ENCODE data around the gene PREX1. TPM values are rescaled to one million over a fixed set of nuclear protein-coding genes. Genes with fewer than 3 reads are reported as not detected.
"Not testable (repeated sequence)": the region's sequence is repeated elsewhere in the genome, so short reads cannot be mapped to it uniquely, and the experiment has no call there.

PREX1 gene
- total RNA-seq, 1 experiment from 2014 or later = 0.10 TPM

DNA sequence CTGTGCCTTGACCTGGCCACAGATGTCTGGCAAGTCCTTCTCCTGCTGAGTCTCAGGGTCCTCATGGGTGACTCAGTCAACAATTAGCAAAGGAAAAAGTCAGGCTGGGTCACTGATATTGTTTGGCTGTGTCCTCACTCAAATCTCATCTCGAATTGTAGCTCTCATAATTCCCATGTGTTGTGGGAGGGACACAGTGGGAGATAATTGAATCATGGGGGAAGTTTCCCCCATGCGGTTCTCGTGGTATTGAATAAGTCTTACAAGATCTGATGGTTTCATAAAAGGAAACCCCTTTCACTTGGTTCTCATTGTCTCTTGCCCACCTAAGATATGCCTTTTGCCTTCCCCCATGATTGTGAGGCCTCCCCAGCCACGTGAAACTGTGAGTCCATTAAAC lies 45.7 kb downstream of the PREX1 start:
- no peak for DNase-seq (ENCODE audit: extremely low read depth, low read depth)

DNA sequence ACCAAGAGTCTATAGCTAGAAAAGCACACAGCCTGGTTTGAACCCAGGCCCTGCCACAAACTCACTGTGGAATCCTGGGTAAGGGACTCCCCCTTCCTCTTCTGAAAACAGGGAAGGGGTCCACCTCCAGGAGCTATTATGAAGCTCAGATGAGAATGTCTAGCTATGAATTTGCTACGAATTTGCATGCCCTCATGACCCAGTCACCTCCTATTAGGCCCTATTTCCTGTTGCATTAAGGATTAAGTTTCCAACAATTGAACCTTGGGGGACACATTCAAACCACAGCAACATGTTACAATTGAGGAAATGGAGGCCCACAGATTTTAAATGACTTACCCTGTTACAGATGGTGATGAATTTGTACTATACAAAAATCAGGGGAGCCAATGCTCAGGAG lies 46.2 kb downstream of the PREX1 start:
- no peak for DNase-seq (ENCODE audit: extremely low read depth, low read depth)

GRCh38 chr20:48779435-48779834 lies 48.4 kb downstream of the PREX1 start:
- DNase-seq (ENCODE audit: extremely low read depth, low read depth) = no peak

DNA sequence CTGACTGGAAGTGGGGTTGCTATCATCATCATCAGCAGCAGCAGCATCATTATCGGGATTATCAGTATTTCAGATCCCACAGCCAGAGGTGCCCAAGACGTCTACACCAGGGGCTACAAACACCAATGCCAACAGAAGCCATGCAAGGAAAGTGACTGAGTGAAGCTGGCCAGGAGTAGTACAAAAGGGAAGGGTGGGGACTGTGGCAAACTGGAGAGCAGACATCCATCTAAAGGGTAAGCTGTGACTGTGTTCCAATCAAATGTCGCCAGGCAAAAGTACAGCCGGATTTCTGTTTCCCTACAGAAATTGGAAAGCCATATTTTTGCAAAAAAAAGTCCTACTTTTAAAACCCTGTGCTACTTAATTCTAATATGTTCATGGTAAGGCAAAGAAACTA lies 50.0 kb downstream of the PREX1 start:
- DNase-seq (ENCODE audit: extremely low read depth, low read depth) = no peak

DNA sequence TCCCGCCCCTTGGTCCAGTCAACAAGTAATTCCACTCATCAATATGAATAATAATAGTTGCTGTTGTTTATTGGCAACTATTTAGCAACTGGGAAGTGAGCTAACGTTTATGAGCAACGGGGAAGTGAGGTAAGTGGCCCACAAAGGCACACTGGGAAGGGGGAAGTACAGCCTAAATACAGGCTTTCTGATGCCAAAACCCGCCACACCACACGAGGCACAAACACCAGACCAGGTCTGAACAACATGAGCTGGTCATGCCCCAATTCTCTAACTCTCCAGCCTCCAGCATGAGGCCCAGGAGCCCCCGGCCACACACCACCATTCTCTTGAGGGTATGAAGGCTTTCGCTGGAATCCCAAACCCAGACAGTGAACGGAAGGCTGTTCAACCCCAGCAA lies 50.8 kb downstream of the PREX1 start:
- no peak for DNase-seq (ENCODE audit: extremely low read depth, low read depth)

DNA sequence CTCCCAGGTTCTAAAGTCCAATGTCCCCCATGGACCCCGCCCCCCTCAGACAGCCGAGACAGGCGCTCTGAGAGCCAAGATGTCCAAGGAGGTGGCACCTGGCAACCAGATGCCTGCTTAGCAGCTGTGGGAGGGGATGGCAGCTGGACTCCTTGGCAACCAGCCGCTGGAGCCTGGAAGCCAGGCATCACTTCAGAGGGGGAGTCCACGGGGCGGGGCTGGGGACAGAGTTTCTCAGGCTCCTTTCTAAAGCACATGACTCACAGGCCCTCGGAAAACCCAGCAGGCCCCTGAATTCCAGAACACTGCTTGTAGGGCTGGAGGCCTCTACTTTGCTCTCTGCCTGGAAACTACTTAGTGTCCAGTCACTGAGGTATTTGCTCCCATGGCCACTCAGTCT lies 51.5 kb downstream of the PREX1 start:
- no peak for DNase-seq (ENCODE audit: extremely low read depth, low read depth)

- not testable (repeated sequence) for DNase-seq (ENCODE audit: extremely low read depth, low read depth)
These were observed 52.3 kb downstream of the PREX1 start for GRCh38 chr20:48775545-48775944.

- DNase-seq (ENCODE audit: extremely low read depth, low read depth) = no peak
These were observed 53.1 kb downstream of the PREX1 start for GRCh38 chr20:48774696-48775095.

- DNase-seq (ENCODE audit: extremely low read depth, low read depth) = no peak
These were observed 53.9 kb downstream of the PREX1 start for GRCh38 chr20:48773837-48774418.

- DNase-seq (ENCODE audit: extremely low read depth, low read depth) = no peak
These were observed 55.4 kb downstream of the PREX1 start for GRCh38 chr20:48772183-48772976.

GRCh38 chr20:48771542-48771941 lies 56.3 kb downstream of the PREX1 start:
- DNase-seq (ENCODE audit: extremely low read depth, low read depth) = no peak

GRCh38 chr20:48770700-48771442 lies 56.9 kb downstream of the PREX1 start:
- DNase-seq (ENCODE audit: extremely low read depth, low read depth) = no peak

DNA sequence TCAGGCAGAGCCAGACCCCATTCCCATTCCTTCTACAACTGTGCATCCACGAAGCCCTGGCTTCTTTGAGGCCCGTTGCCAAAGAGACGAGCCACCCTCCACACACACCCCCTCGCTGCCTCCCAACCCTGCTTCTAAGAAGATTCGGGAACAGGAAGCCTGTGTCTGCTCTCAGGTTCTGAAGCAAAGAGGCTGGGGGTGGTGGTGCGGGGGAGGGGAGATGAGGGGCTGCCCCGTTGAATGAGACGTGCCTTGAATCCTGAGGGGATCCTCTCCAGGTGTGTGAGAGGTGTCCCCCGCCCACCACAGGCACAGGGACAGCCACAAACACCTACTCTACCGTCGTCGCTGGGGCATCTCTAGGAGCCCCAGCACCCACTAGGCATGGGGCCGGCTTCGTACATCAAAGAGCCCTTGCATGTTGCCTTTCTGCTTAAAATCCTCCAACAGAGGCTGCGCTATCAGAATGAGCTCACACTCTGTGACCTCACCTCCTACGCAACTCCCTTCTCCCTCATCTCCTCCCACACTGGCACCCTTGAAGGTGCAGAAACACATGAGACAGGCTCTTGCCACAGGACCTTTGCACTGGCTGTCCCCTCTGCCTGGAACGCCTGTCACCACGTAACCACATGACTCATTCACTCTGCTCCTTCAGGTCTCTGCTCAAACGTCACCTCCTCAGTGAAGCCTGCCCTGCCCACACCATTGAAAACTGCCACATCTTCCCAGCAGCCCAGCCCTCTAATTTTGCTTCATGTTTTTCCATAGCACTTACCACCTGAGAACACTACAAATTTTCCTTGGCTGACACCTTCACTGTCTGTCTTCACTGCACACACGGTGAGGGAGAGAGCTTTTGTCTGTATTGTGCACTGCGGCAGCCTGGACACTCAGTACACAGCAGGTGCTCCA lies 58.5 kb downstream of the PREX1 start:
- no peak for DNase-seq (ENCODE audit: extremely low read depth, low read depth)

GRCh38 chr20:48766961-48767960 lies 60.5 kb downstream of the PREX1 start:
- DNase-seq (ENCODE audit: extremely low read depth, low read depth) = no peak

GRCh38 chr20:48766205-48766604 lies 61.6 kb downstream of the PREX1 start:
- DNase-seq (ENCODE audit: extremely low read depth, low read depth) = no peak

DNA sequence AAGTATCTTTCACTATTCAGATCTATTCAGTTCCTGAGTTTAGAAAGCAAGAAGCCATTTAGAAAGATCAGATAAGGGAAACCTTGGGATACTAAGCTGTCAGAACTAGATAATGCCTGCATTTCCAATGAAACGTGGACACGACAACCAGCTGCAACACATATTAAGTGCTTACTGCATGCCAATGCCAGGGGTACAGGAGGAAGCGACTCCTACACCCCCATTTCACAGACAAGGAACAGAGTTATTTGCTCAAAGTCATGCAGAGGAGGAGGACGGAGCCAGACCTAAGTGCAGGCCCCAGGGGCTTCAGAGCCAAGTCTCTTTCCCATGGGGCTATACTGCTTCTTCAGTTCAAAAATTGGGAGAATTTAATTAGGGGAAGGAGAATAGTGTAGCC lies 62.4 kb downstream of the PREX1 start:
- no peak for DNase-seq (ENCODE audit: extremely low read depth, low read depth)

- DNase-seq (ENCODE audit: extremely low read depth, low read depth) = no peak
These were observed 64.4 kb downstream of the PREX1 start for GRCh38 chr20:48763216-48763914.

GRCh38 chr20:48761874-48762273 lies 65.9 kb downstream of the PREX1 start:
- DNase-seq (ENCODE audit: extremely low read depth, low read depth) = no peak

All from NCI-H460 (cell line).